WERI-Rb-1 (cell line): ENCODE data around the gene PIGW.

ENCODE experiments used
- DNase-seq: peaks from one replicate; pipeline ENCODE4 v3.0.0-alpha.2; 2020
- H3K27ac ChIP-seq: fragments of 250-450 bp; sonication (Bioruptor Pico); 2 replicates; pipeline ENCODE4 v1.5.1; 2020; ENCODE audit warnings: mild to moderate bottlenecking, moderate library complexity
- H3K27me3 ChIP-seq: fragments of 250-450 bp; sonication (Bioruptor Pico); 2 replicates; pipeline ENCODE4 v1.5.1; 2021; ENCODE audit warnings: mild to moderate bottlenecking, low read depth, moderate library complexity; ENCODE audit not compliant: insufficient read depth, severe bottlenecking
- H3K36me3 ChIP-seq: fragments of 250-450 bp; sonication (Bioruptor Pico); 2 replicates; pipeline ENCODE4 v1.5.1; 2020; ENCODE audit warnings: mild to moderate bottlenecking, moderate library complexity
- H3K4me3 ChIP-seq: 2 replicates; pipeline ENCODE4 v1.5.1; 2011; ENCODE audit warnings: low read depth, mild to moderate bottlenecking, control low read depth, low read length
- H3K9me3 ChIP-seq: fragments of 250-450 bp; sonication (Bioruptor Pico); 2 replicates; pipeline ENCODE4 v1.5.1; 2021; ENCODE audit warnings: mild to moderate bottlenecking, moderate library complexity; ENCODE audit not compliant: severe bottlenecking
- TF ChIP-seq, protein P1 (sequence below): IDR thresholded peaks from 2 replicates; pipeline ENCODE4 v1.5.1; 2011; ENCODE audit warnings: low read depth, mild to moderate bottlenecking, control low read depth, inconsistent platforms, low read length

Gene PIGW, protein sequence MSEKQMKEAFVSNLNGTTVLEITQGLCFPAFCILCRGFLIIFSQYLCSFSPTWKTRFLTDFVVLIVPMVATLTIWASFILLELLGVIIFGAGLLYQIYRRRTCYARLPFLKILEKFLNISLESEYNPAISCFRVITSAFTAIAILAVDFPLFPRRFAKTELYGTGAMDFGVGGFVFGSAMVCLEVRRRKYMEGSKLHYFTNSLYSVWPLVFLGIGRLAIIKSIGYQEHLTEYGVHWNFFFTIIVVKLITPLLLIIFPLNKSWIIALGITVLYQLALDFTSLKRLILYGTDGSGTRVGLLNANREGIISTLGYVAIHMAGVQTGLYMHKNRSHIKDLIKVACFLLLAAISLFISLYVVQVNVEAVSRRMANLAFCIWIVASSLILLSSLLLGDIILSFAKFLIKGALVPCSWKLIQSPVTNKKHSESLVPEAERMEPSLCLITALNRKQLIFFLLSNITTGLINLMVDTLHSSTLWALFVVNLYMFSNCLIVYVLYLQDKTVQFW

DNA sequence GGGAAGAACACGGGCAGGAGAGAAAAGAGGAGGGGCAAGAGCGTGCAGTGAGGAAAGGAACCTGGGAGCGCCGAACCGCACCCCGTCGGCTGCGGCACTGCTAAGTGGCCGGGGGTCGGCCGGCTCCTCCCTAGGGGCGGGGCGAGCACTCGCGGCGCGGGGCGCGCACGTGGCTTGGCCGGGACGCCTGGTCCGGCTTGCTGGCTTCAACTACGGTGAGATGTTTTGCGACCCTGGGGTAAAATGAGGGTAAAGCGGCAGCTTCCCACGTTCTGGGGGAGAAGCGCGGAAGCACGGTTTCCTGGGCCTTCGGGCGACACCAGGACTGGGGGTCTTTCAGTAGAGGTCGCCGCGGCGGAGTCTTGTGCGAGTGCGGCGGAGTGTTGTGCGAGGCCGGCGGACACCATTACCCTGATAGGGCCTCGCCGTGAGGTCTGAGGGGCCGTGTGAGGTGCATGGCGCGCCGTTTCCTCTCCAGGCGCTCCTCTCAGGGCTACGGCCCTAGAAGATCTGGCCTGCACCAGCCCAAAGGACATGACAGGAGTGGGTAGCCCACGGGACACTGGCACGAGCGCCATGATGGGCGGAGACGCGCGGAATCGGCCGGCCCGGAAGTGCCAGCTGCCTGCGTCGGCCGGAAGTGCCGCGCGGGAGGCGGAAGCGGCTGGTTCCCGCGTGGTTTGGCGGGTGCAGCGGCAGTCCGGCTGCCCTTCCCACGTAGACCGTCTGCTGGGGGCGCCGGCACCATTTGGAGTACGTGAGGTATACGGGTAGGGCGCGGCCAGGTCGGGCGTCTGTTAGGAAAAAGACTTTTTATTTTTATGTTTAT, at the start of gene PIGW, which contains the start of gene MYO19:
TSS of gene PIGW (plus strand) at position 148 of the 829 bp plus-strand sequence. CDS start 2,115 bp downstream, outside the sequence.
TSS of gene MYO19 (minus strand) at position 29 of the 829 bp plus-strand sequence. CDS start 2,330 bp downstream, outside the sequence.
- H3K36me3 ChIP-seq, result peaks cover 60% of the 10 kb centered on the region
- H3K9me3 ChIP-seq, result no peaks in the 10 kb centered on the region
- H3K4me3 ChIP-seq, result peak within 1 kb of the TSS; percentile 96
- H3K27me3 ChIP-seq, result no peaks in the 10 kb centered on the region
- peak within 1 kb of the TSS; percentile 99 for H3K27ac ChIP-seq
- TF ChIP-seq, protein P1, sequence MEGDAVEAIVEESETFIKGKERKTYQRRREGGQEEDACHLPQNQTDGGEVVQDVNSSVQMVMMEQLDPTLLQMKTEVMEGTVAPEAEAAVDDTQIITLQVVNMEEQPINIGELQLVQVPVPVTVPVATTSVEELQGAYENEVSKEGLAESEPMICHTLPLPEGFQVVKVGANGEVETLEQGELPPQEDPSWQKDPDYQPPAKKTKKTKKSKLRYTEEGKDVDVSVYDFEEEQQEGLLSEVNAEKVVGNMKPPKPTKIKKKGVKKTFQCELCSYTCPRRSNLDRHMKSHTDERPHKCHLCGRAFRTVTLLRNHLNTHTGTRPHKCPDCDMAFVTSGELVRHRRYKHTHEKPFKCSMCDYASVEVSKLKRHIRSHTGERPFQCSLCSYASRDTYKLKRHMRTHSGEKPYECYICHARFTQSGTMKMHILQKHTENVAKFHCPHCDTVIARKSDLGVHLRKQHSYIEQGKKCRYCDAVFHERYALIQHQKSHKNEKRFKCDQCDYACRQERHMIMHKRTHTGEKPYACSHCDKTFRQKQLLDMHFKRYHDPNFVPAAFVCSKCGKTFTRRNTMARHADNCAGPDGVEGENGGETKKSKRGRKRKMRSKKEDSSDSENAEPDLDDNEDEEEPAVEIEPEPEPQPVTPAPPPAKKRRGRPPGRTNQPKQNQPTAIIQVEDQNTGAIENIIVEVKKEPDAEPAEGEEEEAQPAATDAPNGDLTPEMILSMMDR, result no peak
- DNase-seq, result peak; percentile 90

DNA sequence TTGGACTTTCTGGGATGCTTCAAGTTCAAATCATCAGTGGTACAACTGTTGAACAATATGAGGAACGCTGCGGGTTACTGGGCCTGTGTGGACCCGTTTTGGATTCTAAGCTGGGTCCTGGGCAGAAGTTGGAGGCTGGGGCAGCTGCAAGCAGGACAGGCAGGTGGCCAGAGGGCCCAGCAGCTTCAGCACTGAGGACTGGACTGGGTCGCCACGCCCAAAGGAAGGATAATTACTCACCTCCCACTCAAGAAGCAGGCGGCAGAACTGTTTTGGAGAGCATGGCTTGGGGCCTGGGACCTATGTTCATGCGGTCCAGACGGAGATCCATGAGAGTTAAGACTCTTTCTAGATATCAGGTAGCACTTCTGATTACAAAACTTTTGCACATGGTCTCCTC, 49.8 kb upstream of the PIGW start:
- TF ChIP-seq, protein P1, result no peak
- Histone ChIP-seq H3K9me3 (peaks cover 3% of the 10 kb centered on the region), H3K36me3 (peaks cover 10% of the 10 kb centered on the region), H3K27ac (no peak overlapping the region), H3K27me3 (no peaks in the 10 kb centered on the region), H3K4me3 (no peak overlapping the region)
- DNase-seq, result no peak

DNA sequence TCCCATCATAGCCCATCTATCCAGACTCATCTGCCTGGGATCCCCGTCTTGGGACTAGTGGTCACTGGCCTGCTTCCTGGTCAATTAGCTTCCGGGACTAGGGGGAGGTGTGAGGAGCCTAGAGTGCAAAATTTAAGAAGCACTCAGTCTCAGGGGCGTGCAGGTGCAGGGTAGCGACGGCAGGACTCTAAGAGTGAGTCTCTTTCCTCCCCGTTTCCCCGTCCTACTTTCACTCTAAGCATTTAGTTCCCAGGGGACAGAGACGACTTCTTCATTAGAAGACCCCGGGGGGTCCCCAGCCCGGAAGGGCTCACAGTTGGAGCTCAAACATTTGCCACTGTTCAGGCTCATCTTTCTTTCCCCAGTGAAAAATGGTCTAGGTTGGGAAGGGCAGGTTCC, 49.0 kb upstream of the PIGW start:
- peaks cover 12% of the 10 kb centered on the region for H3K36me3 ChIP-seq
- TF ChIP-seq, protein P1, result no peak
- H3K27ac ChIP-seq, result peak overlapping the region; percentile 75
- peak overlapping the region; percentile 91 for H3K4me3 ChIP-seq
- no peaks in the 10 kb centered on the region for H3K27me3 ChIP-seq
- no peak for DNase-seq
- H3K9me3 ChIP-seq, result peaks cover 3% of the 10 kb centered on the region

DNA sequence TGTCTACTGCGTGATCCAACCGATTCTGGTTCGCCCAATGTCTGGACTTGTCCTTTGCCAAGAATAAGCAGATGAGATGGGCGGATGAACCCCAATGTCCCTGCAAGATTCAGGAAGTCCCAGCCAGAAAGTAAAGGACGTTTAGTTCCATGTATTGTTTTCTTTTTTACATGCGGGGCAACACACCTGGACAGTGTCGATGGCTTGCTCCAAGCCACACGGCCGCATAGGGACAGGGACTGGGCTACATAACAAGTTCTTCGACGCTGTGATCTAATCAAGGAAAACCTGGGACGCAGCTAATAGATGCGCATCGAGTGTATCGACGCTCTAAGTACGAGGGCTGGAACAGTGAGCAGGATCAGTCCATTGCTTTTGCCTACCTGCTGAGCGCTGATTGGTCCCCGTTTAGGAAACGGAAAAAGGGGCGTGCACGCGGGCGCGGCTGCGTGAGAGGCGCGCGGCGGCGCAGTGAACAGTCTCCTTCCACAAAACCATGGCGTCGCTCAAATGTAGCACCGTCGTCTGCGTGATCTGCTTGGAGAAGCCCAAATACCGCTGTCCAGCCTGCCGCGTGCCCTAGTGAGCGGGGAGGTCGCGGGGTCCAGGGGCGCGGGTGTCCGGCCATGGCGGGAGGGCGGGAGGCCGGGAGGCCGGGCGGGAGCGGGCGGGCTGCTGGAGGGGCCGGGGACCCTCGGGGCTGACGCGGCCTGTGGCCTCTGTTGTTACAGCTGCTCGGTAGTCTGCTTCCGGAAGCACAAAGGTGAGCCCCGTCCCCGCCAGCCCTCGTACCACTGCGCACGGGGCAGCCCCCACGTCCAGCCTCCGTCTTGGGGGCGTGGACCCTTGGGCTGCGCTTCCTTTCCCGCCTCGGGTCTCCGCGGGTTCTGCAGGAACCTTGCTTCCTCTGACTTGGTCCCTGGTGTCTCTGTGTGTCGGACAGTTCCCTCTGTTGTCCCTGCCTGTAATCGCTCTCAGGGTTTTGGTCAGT, 48.3 kb upstream of the PIGW start, which contains the start of gene ZNHIT3:
TSS of gene ZNHIT3 (plus strand) at position 478 of the 991 bp plus-strand sequence. CDS start at position 497, 19 bp downstream.
- peak; percentile 92 for DNase-seq
- Histone ChIP-seq H3K27ac (peak within 1 kb of the TSS; percentile 75), H3K4me3 (peak within 1 kb of the TSS; percentile 91), H3K27me3 (no peaks in the 10 kb centered on the region), H3K9me3 (peaks cover 3% of the 10 kb centered on the region), H3K36me3 (peaks cover 19% of the 10 kb centered on the region)
- TF ChIP-seq, protein P1, result no peak

DNA sequence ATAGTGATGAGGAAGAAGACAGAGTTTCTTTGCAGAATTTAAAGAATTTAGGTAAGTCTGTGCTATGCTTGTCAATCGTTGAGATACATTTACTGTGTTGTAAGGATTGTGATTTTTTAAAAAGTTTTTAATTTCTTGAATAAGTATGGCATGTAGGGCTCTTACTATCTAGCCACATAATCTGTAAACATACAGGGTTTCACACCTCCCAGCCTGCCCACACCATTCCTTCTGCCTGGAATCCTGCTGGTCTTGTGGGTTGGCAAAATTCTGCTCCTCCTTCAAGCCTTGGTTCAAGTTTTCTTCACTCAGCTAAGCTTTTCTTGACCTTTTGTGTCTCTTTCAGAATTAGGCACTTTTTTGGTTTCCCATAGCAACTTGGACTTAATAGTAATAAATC, 40.8 kb upstream of the PIGW start:
- no peak overlapping the region for H3K27ac ChIP-seq
- no peak for DNase-seq
- H3K9me3 ChIP-seq, result no peaks in the 10 kb centered on the region
- TF ChIP-seq, protein P1, result no peak
- peaks cover 80% of the 10 kb centered on the region for H3K36me3 ChIP-seq
- H3K4me3 ChIP-seq, result no peak overlapping the region
- H3K27me3 ChIP-seq, result no peaks in the 10 kb centered on the region
